GM21576 (cell line): ENCODE data around the gene CNTN4.
"Not testable (repeated sequence)": the region's sequence is repeated elsewhere in the genome, so short reads cannot be mapped to it uniquely, and the experiment has no call there.

Experiments used
- ATAC-seq: cut with Tn5 transposase; IDR thresholded peaks from one replicate; pipeline ENCODE4 v1.9.1; 2021; ENCODE audit warnings: mild to moderate bottlenecking, moderate library complexity; ENCODE audit not compliant: unreplicated experiment

CNTN4 gene

GRCh38 chr3:2098398-2099027, at the start of gene CNTN4:
Gene CNTN4, plus strand, starts transcription at chr3:2098866.
- ATAC-seq: no peak

- no peak for ATAC-seq
Observed at GRCh38 chr3:2061360-2061759, 37.3 kb upstream of the CNTN4 start.

- ATAC-seq: no peak
Observed at GRCh38 chr3:2071531-2071930, 27.1 kb upstream of the CNTN4 start.

- ATAC-seq: no peak
Observed at GRCh38 chr3:2078821-2079220, 19.8 kb upstream of the CNTN4 start.

- ATAC-seq: no peak
Observed at GRCh38 chr3:2082871-2083480, 15.7 kb upstream of the CNTN4 start.

- not testable (repeated sequence) for ATAC-seq
Observed at GRCh38 chr3:2083558-2083957, 15.1 kb upstream of the CNTN4 start.

GRCh38 chr3:2090095-2090911, 8.4 kb upstream of the CNTN4 start:
- ATAC-seq: no peak

GRCh38 chr3:2092758-2093157, 5.9 kb upstream of the CNTN4 start:
- no peak for ATAC-seq

- ATAC-seq: no peak
Observed at GRCh38 chr3:2094941-2095340, 3.7 kb upstream of the CNTN4 start.

- ATAC-seq: no peak
Observed at GRCh38 chr3:2096216-2096615, 2.5 kb upstream of the CNTN4 start.

- no peak for ATAC-seq
Observed at GRCh38 chr3:2097641-2098191, 950 bp upstream of the CNTN4 start.

- no peak for ATAC-seq
Observed at GRCh38 chr3:2099028-2099671, 484 bp downstream of the CNTN4 start.

GRCh38 chr3:2099779-2100191, 1.1 kb downstream of the CNTN4 start:
- no peak for ATAC-seq

- ATAC-seq: no peak
Observed at GRCh38 chr3:2106438-2106837, 7.8 kb downstream of the CNTN4 start.

GRCh38 chr3:2110597-2111117, 12.0 kb downstream of the CNTN4 start:
- no peak for ATAC-seq

- ATAC-seq: no peak
Observed at GRCh38 chr3:2114617-2115275, 16.1 kb downstream of the CNTN4 start.

GRCh38 chr3:2130726-2131125, 32.1 kb downstream of the CNTN4 start:
- no peak for ATAC-seq

GRCh38 chr3:2133146-2133545, 34.5 kb downstream of the CNTN4 start:
- ATAC-seq: no peak

GRCh38 chr3:2137651-2138050, 39.0 kb downstream of the CNTN4 start:
- ATAC-seq: no peak

- ATAC-seq: no peak
Observed at GRCh38 chr3:2141482-2141881, 42.8 kb downstream of the CNTN4 start.
